GM21619 (cell line): ENCODE results near the gene NRK.
"Not testable (repeated sequence)": the region's sequence is repeated elsewhere in the genome, so short reads cannot be mapped to it uniquely, and the experiment has no call there.

Experiments used
- ATAC-seq: cut with Tn5 transposase; IDR thresholded peaks from one replicate; pipeline ENCODE4 v1.9.1; 2021; ENCODE audit not compliant: unreplicated experiment

Gene NRK, protein sequence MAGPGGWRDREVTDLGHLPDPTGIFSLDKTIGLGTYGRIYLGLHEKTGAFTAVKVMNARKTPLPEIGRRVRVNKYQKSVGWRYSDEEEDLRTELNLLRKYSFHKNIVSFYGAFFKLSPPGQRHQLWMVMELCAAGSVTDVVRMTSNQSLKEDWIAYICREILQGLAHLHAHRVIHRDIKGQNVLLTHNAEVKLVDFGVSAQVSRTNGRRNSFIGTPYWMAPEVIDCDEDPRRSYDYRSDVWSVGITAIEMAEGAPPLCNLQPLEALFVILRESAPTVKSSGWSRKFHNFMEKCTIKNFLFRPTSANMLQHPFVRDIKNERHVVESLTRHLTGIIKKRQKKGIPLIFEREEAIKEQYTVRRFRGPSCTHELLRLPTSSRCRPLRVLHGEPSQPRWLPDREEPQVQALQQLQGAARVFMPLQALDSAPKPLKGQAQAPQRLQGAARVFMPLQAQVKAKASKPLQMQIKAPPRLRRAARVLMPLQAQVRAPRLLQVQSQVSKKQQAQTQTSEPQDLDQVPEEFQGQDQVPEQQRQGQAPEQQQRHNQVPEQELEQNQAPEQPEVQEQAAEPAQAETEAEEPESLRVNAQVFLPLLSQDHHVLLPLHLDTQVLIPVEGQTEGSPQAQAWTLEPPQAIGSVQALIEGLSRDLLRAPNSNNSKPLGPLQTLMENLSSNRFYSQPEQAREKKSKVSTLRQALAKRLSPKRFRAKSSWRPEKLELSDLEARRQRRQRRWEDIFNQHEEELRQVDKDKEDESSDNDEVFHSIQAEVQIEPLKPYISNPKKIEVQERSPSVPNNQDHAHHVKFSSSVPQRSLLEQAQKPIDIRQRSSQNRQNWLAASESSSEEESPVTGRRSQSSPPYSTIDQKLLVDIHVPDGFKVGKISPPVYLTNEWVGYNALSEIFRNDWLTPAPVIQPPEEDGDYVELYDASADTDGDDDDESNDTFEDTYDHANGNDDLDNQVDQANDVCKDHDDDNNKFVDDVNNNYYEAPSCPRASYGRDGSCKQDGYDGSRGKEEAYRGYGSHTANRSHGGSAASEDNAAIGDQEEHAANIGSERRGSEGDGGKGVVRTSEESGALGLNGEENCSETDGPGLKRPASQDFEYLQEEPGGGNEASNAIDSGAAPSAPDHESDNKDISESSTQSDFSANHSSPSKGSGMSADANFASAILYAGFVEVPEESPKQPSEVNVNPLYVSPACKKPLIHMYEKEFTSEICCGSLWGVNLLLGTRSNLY (N-terminal part only)

DNA sequence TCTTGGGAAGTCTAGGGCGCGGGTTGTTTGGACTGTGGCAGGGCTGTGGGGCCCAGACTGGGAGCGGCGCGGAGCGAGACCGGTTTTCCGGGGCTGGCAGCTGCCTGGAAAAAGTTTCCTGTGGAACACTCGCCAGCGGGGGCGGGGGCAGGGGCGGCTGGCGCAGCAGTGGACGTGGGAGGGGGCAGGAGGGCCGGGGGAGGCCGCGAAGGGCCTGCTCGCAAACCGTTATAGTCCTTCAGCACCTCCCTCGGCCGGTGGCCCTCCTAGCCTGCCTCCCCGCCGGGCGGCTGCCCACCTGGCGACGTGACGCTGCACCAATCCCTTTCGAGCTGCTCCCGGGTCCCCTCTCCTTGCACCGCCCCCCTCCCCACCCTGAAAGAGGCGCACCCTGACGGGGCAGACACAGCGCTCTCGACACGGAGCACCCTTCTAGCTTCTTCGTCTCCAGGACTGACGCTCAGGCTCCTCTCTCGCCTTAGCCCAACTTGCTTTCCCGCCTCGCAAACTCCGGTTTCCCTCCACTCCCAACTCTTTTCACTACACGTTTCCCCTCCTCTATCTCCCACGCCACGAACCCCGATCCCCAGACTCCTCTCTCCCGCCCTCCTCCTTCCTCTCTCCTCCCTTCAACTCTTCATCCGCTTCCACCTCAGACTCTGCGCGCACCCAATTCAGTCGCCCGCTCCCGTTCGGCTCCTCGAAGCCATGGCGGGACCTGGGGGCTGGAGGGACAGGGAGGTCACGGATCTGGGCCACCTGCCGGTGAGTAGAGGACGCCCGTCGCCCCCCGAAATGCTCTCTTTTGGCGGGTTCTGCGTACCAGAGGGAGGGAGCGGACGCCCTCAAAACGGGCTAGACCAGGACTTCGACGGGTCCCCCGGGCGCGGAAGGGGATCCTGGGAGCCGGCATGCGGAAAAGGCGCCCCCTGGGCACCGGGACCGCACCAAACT, at the start of gene NRK:
TSS of gene NRK (plus strand) at position 402 of the 954 bp plus-strand sequence. CDS start at position 709, 307 bp downstream.
- no peak for ATAC-seq

DNA sequence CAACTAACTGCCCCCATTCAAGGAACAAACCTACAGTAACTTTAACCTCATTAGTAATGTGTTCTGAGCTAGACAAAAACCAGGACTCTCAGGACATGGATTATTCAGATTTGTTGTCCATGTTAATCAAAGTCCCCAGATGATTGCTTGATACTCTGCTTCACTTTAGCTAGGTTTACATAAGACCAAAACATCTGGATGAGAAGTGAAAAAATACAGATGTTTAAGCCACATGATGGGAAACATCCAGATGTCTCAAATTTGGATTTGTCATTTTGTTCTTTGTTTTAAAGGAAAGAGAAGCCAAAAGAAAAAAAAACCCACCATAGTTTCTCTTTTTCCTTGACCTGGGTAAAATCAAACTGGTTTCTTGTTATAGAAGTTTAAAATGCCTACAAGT, 48.5 kb upstream of the NRK start:
- ATAC-seq, result no peak

DNA sequence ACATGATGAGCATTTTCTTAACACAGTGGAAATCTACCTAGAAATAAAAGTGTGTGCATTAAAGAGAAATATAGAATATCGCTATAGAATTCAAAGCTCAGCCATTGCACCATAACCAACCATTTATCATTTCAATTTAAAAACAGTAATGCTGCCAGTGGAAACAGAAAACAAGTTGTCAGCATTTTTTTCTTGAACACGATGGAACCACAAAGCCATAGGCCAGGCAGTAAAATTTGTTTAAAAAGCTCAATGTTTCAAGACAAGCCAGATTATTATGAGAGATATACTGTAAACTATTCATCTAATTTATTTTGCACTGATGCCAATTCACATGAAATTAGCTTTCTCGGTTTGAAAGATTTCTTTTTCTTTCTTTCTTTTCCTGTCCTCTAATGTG, 46.7 kb upstream of the NRK start:
- ATAC-seq, result no peak

DNA sequence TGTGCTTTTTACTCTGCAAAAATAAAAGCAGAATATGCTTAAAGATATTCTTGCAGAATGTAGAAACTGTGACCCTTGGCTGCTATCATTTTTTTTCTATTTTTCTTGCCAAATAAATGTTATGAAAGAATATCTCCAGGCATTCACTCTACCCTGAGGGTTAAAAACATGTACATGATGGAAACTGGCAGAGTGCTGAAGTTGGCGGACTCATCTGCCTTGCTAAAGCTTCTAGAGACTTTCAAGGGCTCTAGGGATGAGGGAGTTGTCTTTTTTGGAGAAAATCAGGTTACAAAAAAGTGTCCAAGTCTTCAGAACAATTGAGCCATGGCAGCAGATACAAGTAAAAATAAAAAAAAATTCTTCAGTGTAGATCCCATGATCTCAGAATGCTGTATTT, 40.5 kb upstream of the NRK start:
- no peak for ATAC-seq

DNA sequence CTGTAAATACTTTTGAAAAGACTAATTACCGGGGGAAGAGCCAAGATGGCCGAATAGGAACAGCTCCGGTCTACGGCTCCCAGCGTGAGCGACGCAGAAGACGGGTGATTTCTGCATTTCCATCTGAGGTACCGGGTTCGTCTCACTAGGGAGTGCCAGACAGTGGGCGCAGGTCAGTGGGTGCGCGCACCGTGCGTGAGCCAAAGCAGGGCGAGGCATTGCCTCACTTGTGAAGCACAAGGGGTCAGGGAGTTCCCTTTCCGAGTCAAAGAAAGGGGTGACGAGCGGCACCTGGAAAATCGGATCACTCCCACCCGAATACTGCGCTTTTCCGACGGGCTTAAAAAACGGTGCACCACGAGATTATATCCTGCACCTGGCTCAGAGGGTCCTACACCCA, 25.5 kb upstream of the NRK start:
- not testable (repeated sequence) for ATAC-seq

DNA sequence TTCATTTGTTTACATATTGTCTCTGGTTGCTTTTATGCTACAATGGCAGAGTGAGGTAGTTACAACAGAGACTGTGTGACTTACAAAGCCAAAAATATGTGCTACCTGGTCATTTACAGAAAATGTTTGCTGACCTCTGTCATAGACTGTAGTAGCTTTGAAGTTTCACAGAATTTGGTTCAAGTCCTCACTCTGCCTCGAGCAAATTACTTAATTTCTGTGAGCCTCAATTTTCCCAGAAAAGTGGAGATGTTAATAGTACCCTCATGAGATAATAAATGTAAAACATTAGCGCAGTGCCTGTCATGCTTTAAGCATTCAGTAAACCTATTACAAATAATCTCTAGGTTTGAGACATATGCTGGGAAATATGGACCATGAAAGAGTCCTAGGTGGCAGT, 18.4 kb upstream of the NRK start:
- no peak for ATAC-seq

DNA sequence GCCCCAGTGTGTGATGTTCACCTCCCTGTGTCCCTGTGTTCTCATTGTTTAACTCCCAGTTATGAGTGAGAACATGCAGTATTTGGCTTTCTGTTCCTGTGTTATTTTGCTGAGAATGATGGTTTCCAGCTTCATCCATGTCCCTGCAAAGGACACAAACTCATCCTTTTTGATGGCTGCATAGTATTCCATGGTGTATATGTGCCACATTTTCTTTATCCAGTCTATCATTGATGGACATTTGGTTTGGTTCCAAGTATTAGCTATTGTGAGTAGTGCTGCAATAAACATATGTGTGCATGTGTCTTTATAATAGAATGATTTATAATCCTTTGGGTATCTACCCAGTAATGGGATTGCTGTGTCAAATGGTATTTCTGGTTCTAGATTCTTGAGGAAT, 16.7 kb upstream of the NRK start:
- ATAC-seq, result not testable (repeated sequence)

DNA sequence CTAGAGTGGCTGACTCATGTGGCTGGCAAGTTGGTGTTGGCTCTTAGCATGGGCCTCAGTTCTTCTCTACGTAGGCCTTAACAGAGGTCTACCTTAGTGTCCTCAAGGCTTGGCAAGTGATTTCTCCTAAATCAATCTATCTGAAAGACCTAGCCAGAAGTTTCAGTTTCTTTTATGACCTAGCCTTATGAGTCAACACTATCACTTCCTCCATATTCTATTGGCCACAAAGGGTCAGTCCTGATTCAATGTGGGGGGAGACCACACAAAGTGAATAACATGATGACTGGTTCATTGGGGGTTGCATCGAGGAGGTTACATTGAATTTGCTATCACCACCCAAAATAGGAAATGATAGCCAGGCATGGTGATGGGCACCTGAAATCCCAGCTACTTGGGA, 5.8 kb upstream of the NRK start:
- ATAC-seq, result no peak

DNA sequence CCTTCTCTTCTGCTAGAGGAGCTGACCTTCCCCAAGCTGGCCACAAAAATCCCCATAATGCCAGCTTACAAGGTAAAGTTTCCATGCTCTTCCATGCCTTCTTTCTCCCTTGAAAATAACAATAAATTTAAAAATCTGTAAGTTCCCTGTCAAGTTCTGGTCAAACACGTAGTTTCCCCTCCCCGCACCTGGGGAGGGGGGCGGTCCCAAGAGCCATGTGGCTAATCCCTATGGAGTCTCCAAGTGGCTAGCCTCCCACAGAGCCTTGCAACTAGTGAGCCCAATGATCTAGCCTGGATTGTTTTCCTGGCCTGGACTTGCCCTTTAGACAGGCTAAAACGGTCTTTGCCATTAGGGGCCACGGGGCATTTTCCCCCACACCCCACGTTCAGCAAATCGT, 2.1 kb upstream of the NRK start:
- ATAC-seq, result no peak

DNA sequence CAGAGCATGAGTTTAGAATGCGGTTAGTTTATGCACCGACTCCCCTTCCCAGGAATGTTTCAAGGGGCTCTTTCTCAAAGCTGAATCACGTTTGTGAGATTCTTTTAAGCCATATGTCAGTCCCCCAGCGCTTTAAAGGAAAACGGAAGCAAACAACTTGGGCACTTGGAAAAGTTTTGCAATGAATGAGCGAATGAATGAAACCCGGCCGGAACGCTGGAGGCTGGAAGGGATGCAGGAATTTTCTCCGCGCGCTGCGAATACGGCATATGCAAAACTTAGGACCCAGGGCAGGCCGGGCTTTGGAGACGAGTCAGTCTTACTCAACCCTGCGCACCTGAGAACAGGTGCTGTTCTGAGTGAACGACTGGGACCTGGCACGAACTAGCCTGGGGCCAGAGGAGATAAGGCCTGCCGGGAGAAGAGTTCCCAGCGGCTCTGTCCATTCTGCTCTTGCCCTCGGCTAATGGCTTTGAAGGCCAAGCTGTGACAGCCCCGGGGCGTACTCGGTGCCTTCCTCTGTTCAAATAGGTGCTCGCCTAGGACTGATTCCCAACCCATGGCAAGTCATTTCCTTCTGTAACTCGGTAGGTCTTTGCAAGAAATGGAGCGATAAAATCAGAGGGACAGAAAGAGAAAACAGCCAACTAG, 743 bp upstream of the NRK start:
- no peak for ATAC-seq

DNA sequence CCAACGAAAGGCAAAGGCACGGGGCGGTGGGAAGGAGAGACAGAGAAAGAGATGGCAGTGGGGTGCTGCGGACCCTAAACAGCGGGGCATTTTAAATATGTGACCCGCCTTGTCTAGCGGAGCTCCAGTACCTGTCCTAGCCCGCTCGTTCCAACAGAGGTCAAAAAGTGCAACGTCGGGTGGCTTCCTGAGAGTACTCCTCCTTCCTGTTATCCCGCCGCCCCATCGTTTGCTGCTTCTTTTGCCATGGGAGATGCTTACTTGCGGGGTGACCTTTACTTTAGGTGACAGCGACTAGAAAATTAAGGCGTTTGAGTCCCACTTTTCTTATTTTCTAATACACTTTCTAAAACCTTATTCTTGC, 735 bp downstream of the NRK start:
- ATAC-seq, result no peak

DNA sequence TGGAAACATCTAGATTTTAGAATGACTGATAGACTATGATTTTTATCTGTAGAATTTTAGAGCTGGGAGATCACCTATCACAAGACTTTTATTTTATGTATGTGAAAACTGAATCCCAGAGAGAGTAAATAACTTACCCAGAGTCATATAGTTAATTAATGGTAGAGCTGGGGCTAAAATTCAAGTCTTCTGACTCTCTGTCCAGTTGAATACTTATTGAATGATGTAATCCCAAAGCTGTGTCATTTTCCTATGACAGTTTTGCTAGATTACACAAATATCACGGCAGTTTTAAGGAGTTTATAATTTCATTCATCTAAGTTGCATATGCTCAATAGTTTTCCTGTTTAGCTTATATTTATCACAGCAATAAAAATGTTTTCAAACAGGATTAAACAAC, 6.7 kb downstream of the NRK start:
- no peak for ATAC-seq

DNA sequence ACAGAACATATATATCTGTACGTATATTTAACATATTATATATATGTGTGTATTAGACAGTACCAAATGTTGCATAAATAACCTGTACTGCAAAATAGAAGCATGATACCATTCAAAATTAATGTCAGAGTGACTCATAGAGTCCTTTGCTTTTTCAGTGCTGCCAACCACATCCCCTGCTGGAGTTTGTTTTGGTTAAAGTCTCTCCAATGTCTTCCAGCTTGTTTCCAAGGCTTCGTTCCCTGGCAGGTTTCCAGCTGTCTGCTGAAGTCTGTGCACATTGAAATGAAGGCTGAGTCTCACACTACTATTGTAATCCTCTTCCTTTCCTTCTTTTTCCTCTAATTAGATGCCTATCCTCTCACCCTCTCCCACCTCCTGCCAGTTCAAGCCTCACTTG, 14.9 kb downstream of the NRK start:
- ATAC-seq, result no peak

DNA sequence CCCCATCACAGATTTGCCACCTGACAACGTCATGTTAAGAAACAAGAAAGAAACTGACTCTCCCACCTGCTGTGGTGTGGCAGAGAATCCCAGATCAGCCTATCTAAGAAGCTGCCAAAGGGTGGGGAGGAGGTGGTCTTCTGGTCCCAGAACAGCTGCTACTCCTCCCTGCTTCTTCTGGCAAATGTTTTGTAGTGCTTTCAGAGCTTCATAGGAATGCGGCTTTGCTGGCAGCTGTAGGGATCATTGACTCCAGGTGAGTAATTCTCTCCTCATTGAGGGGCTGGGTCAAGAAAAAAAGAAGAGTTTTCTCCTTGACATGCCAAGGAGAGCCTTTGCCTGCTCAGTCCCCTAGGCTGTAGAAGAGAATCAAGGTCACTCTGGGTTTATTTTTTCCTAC, 23.3 kb downstream of the NRK start:
- no peak for ATAC-seq

DNA sequence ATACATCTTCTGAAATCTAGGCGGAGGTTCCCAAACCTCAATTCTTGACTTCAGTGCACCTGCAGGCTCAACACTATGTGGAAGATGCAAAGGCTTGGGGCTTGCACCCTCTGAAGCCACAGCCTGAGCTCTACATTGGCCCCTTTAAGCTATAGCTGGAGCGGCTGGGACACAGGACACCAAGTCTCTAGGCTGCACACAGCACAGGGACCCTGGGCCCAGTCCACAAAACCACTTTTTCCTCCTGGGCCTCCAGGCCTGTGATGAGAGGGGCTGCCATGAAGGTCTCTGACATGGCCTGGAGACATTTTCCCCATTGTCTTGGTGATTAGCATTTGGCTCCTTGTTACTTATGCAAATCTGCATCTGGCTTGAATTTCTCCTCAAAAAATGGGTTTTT, 27.8 kb downstream of the NRK start:
- not testable (repeated sequence) for ATAC-seq

DNA sequence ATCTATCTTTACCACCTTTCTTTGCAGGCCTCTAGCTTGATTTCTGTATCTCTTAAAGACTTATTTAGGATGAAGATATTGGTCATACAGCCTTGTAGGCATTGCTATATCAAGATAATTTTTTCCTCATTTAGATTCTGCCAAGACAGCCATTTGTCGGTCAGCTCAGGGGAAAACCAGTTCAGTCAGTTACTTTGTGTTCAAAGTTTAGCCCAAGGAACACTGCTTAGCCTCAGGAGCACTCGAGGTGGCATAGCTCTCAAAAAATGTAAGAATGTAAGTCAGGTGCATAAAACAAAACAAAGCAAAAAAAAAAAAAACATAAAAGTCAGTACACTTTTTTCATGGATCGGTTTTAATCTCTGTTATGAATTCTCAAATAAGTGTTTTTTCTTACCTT, 43.4 kb downstream of the NRK start:
- no peak for ATAC-seq

DNA sequence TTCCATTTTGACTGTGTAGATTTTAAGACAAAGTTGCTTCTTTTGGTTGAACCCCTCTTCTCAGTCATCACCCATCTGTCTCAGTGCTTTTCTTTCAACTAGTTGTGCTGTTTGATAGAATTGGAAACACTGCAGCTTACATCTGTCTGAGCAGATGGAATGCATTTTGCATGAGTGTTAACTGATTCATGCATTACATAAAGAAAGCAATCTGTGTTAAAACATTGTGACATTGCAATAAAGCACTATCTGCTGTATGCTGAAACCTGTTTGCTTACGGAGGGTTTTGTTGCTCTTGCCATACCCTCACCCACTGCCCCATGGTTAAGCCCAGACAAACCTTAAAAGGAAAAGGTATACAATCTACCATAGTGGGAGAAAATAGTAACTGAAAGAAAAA, 47.4 kb downstream of the NRK start:
- ATAC-seq, result no peak

DNA sequence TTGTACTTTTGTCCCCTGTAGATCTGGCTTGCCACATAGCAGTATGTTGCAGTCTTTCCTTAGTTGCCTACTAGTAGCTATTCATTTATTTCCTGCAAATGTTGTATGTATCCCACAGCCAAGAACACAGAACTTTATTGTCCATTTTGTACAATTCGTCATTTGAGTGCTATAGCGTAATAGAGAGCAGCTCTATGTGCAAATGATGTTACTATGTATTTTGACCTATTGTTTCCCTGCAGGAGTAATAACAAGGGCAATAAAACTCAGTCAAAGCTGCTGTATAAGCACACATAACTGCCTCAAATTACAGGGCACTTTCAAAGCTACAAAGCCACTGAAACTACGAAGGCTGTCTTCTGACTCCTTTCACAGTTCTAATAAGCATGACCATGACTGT, 48.1 kb downstream of the NRK start:
- no peak for ATAC-seq

DNA sequence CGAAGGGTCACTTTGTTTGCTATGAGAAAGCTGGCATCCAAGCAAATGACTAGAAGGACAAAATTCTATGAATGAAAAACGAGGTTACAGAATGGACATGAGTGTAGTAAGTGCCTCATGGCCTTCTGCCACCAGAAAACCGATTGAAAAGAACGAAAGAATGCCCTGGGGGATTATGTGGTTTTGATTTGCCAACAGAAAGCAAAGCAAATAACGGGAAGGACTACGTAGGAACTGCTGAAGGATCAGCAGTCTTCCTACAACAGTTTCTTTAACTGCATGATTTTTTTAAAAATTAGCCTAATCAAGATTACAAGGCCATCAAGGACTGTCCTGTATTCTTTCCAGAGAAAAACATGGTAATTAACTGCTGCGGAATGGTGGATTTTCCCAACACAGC, 50.6 kb downstream of the NRK start:
- ATAC-seq, result no peak

DNA sequence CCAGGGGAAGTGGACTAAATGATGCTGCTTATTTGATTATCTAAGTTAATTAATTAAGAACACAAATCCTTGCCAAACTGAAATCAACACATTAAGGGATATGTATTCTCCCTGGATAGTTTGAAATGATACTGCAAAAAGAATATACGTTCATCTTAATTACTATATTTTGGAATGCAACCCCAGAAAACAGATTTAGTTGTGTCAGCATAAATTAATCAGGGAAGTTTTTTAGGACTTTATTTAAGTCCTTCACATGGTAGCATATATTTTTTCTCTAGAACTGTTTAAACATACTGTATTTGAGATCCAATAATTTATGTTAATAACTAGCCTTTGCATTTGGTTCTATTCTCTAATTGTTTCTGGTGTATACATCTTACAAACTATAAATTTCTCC, 52.5 kb downstream of the NRK start:
- no peak for ATAC-seq
